Activated CD8-positive, alpha-beta memory T cell treated with anti-CD3 and anti-CD28 coated beads, Interleukin-2, amount 50 U/mL, for 1 hour (primary cell): ENCODE results near the gene ACHE.
"Not testable (repeated sequence)": the region's sequence is repeated elsewhere in the genome, so short reads cannot be mapped to it uniquely, and the experiment has no call there.

ENCODE experiments used
- DNase-seq: peaks from one replicate; pipeline ENCODE4 v3.0.0-alpha.2; 2020; ENCODE audit errors: extremely low read depth

Gene ACHE

DNA sequence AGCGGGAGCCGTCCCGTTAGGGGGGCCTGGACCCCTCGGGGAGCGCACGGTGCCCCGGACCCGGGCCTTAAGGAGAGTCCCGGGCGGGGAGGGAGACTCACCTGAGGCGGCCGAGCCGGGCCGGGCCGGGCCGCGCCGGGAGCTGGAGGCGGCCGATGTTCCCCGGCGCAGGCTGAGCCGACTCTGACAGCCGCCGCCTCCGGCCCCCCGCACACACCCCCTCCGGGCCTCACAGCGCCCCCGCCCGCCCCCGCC, at the start of gene ACHE:
Gene ACHE, minus strand, starts transcription at position 188 of the 255 bp plus-strand sequence. CDS start 1,656 bp downstream, outside the sequence.
- no peak for DNase-seq

DNA sequence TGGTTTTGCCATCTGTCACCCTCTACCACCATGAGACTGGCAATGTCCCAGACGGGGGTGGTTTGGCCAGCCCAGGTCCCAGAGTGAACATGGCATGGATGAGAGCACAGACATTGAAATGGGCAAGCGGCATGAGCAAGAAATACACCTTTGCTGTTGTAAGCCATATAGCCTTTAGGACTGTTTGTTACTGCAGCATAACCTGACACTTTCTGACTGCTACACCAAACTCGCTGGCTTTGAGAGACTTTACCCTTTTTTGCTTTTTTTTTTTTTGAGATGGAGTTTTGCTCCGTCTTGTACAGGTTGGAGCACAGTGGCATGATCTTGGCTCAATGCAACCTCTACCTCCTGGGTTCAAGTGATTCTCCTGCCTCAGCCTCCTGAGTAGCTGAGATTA, 48.5 kb upstream of the ACHE start:
- DNase-seq, result no peak

- no peak for DNase-seq
Observed at GRCh38 chr7:100943693-100944092, 48.0 kb upstream of the ACHE start.

DNA sequence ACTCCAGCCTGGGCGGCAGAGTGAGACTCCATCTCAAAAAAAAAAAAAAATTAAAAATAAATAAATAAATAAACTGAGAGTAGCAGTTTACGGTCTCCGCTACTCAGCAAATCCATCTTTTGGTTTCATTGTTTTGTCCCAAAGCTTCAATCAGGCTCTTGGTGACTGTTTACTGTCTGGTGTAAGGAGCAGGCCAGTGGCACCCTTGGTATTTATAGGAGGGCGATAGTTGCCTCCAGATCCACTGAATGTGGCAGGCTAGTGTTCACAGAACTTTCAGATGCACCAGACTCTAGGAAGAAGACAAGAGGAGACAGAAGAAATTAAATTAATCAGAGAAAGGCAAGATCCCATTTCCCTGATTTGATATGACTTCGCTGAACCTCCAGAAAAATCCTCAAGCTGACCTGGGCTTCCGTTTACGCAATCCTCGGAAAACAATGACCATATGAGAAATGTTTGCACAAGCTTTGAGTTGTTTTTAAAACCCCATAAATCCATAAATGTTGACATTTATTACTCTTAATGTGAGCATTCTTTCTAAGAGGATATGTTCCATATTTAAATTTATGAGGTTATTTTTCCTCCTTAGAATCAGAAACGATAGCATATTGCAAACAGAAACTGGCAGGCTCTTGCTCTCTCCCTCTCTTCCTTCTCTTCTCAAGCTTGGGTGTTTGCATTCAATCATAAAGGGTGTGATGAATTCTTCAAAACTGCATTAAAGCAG, 46.5 kb upstream of the ACHE start:
- no peak for DNase-seq

DNA sequence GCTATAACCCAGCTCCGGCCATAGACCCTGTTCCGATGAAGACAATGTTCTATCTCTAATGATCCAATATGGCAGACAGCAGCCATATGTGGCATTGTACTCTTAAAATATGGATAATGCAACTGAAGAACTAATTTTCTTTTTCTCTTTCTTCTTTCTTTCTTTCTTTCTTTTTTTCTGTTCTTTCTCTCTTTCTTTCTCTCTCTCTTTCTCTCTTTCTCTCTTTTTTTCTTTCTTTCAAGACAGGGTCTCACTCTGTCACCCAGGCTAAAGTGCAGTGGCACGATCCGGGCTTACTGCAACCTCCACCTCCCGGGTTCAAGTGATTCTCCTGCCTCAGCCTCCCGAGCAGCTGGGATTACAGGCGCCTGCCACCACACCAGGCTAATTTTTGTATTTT, 40.5 kb upstream of the ACHE start:
- not testable (repeated sequence) for DNase-seq

GRCh38 chr7:100935381-100935780, 39.7 kb upstream of the ACHE start:
- DNase-seq, result not testable (repeated sequence)

DNA sequence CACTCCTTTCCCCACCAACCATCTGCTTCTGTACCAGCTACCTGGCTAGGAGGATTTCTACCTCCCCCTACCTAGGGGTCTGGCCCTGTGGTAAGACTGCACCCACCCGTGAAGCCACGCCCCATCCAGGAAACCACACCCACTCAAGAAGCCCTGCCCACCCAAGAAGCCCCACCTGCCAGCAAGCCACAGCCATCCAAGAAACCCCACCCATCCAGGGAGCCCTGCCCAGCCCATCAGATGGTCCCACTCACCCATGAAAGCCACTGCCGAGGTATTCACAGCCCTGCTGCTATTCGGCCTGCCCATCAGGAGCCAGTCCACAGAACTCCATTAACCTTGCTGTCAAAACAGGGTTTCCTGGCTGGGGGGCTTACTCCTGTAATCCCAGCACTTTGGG, 38.0 kb upstream of the ACHE start:
- DNase-seq, result no peak

DNA sequence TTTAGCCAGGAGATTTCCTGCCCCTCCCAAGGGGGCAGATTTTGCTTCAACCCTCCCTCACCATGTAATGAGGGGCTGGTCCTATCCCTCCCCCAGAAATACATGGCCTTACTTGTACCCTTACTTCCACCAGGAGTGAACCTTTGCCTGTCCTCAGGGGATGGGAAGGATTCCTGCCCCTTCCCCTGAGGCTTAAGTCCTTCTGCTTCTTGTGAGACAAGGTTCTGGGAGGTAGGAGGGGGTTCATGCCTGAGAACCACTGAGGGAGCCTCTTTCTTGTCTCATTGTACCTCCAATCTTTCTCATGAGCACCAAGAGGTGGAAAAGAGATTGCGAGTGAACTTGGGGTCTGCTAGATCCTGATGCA, 34.1 kb upstream of the ACHE start:
- DNase-seq, result no peak

GRCh38 chr7:100923616-100924015, 27.9 kb upstream of the ACHE start:
- DNase-seq, result not testable (repeated sequence)

GRCh38 chr7:100921039-100921438, 25.4 kb upstream of the ACHE start:
- no peak for DNase-seq

GRCh38 chr7:100919779-100920437, 24.2 kb upstream of the ACHE start:
- DNase-seq, result not testable (repeated sequence)

- not testable (repeated sequence) for DNase-seq
Observed at GRCh38 chr7:100919335-100919734, 23.6 kb upstream of the ACHE start.

- no peak for DNase-seq
Observed at GRCh38 chr7:100914879-100915447, 19.3 kb upstream of the ACHE start.

DNA sequence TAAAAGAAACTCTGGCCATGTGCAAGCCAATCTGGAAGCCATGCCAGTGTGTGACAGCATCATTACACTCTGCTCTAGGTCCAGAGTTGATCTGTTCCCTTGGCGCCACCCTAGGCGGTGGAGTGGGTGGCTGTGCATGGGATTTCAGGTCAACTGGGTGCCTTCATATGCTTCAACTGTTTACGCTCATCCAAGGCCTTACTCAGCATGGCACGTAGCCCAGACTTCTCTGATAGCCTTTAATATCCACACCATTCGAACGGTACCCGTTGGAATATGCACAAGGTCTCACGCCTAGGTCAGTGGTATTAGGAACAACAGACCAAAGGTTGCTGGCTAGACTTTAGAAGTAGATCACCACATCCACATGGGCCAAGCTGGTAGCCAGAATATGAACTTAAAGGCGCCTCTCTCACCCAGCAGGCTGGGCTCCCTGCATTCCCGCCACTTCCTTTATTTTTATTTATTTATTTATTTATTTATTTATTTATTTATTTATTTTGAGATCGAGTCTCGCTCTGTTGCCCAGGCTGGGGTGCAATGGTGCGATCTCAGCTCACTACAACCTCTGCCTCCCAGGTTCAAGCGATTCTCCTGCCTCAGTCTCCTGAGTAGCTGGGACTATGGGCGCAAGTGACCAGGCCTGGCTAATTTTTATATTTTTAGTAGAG, 18.7 kb upstream of the ACHE start:
- no peak for DNase-seq

- no peak for DNase-seq
Observed at GRCh38 chr7:100911484-100911883, 15.8 kb upstream of the ACHE start.

- not testable (repeated sequence) for DNase-seq
Observed at GRCh38 chr7:100910443-100910842, 14.8 kb upstream of the ACHE start.

GRCh38 chr7:100908512-100908911, 12.8 kb upstream of the ACHE start:
- no peak for DNase-seq

DNA sequence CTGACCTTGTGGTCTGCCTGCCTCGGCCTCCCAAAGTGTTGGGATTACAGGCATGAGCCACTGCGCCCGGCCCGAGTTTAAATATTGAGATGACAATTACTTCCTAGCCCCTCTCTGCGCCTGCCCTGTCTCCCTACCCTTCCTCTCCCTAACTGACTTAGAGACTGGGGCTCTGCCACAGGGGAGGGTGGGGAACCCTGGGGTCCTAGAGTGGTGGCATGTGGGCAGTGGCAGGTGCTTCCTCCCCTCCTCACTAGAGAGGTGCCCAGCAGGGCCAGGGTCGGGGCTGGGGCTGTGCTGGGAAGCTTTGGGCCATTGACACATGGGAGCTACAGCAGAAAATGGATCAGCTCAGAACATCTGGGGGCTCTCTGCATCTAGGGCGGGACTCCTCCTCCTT, 7.0 kb upstream of the ACHE start:
- no peak for DNase-seq

DNA sequence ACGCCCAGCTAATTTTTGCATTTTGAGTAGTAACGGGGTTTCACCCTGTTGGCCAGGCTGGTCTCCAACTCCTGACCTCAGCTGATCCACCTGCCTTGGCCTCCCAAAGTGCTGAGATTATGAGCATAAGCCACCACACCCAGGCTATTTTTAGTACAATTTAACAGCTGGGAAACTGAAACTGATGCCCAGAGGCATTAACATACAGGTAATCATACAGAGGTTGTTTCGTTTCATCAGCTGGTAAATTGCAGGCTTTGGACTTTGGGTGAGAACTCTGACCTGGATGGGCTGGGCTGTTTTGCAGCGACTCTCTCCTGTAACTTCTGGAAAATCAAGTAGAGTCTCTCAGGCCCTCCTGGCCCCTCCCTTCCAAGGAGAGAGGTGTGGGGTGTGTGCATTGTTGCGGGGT, 6.2 kb upstream of the ACHE start:
- no peak for DNase-seq

- no peak for DNase-seq
Observed at GRCh38 chr7:100900978-100901377, 5.3 kb upstream of the ACHE start.

- no peak for DNase-seq
Observed at GRCh38 chr7:100899432-100899831, 3.7 kb upstream of the ACHE start.

- no peak for DNase-seq
Observed at GRCh38 chr7:100897772-100898454, 2.2 kb upstream of the ACHE start.
